GM12878 (cell line): Measurements from ENCODE around the gene ENTREP3.

Experiments used
- JUNB ChIP-seq: IDR thresholded peaks from 2 replicates; pipeline ENCODE4 v1.6.1; 2016; ENCODE audit warnings: antibody characterized with exemption, mild to moderate bottlenecking
- POLR2A ChIP-seq: IDR thresholded peaks from 2 replicates; pipeline ENCODE4 v1.6.1; 2011; ENCODE audit warnings: low read depth, mild to moderate bottlenecking, low read length
- POLR2AphosphoS5 ChIP-seq: IDR thresholded peaks from 2 replicates; pipeline ENCODE4 v1.6.1; 2011; ENCODE audit warnings: mild to moderate bottlenecking, low read length, inconsistent platforms
- RCOR1 ChIP-seq: conservative IDR thresholded peaks from 2 replicates; pipeline ENCODE4 v1.6.1; 2012; ENCODE audit warnings: low read depth, low read length, improper control_type of control experiment
- TF ChIP-seq, protein P1 (sequence below), 3 experiments: IDR thresholded peaks in 2 of 3; conservative IDR thresholded peaks in 1 of 3; 2 replicates each; pipeline ENCODE4 v1.5.1; 2011; ENCODE audit warnings: low read depth in 3 of 3, low read length in 3 of 3, mild to moderate bottlenecking in 3 of 3, control low read depth in 2 of 3, moderate library complexity in 2 of 3, inconsistent platforms in 1 of 3, mixed read lengths in 1 of 3; ENCODE audit not compliant: control insufficient read depth in 2 of 3, insufficient read depth in 1 of 3; ENCODE audit errors: extremely low read depth in 1 of 3

DNA sequence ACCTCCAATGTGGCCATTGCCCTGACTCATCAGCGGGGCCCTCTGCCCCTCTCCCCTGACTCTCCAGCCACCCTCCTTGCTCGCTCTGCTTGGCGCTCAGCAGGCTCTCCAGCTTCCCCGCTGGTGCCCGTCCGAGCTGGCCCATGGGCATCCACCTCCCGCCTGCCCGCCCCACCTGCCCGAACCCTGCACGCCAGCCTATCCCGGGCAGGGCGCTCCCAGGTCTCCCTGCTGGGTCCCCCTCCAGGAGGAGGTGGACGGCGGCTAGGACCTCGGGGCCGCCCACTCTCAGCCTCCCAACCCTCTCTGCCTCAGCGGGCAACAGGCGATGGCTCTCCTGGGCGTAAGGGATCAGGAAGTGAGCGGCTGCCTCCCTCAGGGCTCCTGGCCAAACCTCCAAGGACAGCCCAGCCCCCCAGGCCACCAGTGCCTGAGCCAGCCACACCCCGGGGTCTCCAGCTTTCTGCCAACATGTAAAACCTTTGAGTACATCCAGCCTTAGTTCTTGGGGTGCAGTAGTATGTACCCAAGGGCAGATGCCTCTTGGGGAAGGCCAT, 32.8 kb upstream of the ENTREP3 start:
- no peak for TF ChIP-seq JUNB
- TF ChIP-seq RCOR1: no peak
- TF ChIP-seq, protein P1, sequence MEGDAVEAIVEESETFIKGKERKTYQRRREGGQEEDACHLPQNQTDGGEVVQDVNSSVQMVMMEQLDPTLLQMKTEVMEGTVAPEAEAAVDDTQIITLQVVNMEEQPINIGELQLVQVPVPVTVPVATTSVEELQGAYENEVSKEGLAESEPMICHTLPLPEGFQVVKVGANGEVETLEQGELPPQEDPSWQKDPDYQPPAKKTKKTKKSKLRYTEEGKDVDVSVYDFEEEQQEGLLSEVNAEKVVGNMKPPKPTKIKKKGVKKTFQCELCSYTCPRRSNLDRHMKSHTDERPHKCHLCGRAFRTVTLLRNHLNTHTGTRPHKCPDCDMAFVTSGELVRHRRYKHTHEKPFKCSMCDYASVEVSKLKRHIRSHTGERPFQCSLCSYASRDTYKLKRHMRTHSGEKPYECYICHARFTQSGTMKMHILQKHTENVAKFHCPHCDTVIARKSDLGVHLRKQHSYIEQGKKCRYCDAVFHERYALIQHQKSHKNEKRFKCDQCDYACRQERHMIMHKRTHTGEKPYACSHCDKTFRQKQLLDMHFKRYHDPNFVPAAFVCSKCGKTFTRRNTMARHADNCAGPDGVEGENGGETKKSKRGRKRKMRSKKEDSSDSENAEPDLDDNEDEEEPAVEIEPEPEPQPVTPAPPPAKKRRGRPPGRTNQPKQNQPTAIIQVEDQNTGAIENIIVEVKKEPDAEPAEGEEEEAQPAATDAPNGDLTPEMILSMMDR (IDR thresholded peaks at IDR 0.05 in 2 of 3, conservative IDR thresholded peaks at IDR 0.05 in 1 of 3; ENCODE audit: control insufficient read depth in 2 of 3, extremely low read depth in 1 of 3, insufficient read depth in 1 of 3, low read depth in 3 of 3, low read length in 3 of 3): no peak
- TF ChIP-seq POLR2A: no peak
- TF ChIP-seq POLR2AphosphoS5: no peak
